ENCODE data around the gene RHBDD2. TPM values are rescaled to one million over a fixed set of nuclear protein-coding genes. Genes with fewer than 3 reads are reported as not detected.
A peak's percentile ranks its signal among the peaks of the same experiment; 100 is the strongest.
"Not testable (repeated sequence)": the region's sequence is repeated elsewhere in the genome, so short reads cannot be mapped to it uniquely, and the experiment has no call there.

Gene RHBDD2
- total and polyA plus RNA-seq, 4 donors: 13.6 to 65.0 (median 37.3) TPM

DNA sequence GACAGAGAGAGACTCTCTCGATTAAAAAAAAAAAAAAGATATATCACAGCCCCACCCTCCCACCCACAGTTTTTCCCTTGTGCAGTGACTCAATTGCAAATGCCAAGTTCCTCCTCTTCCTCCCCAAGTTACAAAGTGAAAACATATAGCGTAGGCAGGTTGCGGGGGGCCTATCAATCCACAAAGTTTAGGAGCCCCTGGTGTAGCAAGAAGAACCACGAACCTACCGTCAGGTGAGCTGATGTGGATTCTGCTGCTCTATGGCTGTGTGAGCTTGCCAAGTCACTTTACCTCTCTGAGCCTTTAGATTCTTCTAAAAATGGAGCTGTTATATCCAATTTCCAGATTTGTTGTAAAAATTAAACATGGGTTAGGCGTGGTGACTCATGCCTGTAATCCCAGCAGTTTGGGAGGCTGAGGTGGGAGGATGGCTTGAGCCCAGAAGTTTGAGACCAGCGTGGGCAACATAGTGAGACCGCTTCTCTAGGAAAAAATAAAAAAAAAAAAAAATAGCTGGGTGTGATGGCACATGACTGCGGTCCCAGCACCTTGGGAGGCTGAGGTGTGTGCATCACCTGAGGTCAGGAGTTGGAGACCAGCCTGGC, 8.2 kb upstream of the RHBDD2 start:
- H3K27ac ChIP-seq (ENCODE audit: low read depth in 1 of 2, low read length in 2 of 2): no peak overlapping the region
- H3K36me3 ChIP-seq (ENCODE audit: control insufficient read depth in 4 of 4, insufficient read depth in 3 of 4, low read depth in 1 of 4, low read length in 3 of 4): no peaks in the 10 kb centered on the region
- WGBS: 87% methylated on average over 9 of the region's 9 CpGs
- TF ChIP-seq GABPA (IDR thresholded peaks at IDR 0.05 in 1 of 2, conservative IDR thresholded peaks at IDR 0.05 in 1 of 2) (no peak), SP1 (IDR thresholded peaks at IDR 0.05) (no peak), FOXA2 (IDR thresholded peaks at IDR 0.05) (no peak), YY1 (IDR thresholded peaks at IDR 0.05) (no peak)
- no peaks in the 10 kb centered on the region for H3K27me3 ChIP-seq (ENCODE audit: control insufficient read depth in 4 of 4, insufficient read depth in 4 of 4, low read length in 3 of 4)
- H3K9me3 ChIP-seq (ENCODE audit: control insufficient read depth in 4 of 4, low read length in 3 of 4): no peaks in the 10 kb centered on the region
- no peak overlapping the region for H3K9ac ChIP-seq (ENCODE audit: low read depth in 1 of 2, low read length in 2 of 2)
- no peak for DNase-seq (ENCODE audit: low spot score)
- H3K4me3 ChIP-seq (ENCODE audit: low read depth in 1 of 3, low read length in 3 of 3): no peak overlapping the region
- peaks cover 0 to 7% (median 1%) of the 10 kb centered on the region in 4 donors for H3K4me1 ChIP-seq (ENCODE audit: control insufficient read depth in 4 of 4, insufficient read depth in 4 of 4, low read length in 3 of 4)

DNA sequence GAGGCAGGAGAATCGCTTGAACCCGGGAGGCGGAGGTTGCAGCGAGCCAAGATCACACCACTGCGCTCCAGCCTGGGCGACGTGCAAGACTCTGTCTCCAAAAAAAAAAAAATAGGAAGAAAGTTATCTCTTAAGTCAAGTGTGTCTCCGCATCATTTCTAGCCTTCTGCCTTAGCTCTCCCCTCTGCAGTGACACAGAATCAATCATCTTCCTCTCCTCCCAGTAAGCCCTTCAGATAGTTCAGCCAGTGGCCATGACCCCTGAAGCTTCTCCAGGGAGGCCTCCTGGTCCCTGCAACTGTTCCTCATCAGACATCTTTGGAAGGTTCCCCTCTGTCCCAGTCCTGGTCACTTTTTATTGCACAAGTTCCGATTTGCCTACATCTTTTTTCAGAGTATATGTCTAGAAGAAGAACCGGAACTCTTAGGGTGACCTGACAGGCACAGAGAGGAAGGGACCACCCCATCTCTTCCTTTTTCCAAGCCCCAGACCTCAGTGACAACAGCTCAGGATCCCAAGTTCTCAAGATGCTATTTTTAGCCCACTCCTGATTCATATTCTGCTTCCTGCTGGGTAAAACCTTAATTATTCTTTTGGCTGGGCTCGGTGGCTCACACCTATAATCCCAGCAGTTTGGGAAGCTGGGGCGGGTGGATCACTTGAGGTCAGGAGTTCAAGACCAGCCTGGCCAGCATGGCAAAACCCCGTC, 6.6 kb upstream of the RHBDD2 start:
- no peak overlapping the region for H3K4me3 ChIP-seq (ENCODE audit: low read depth in 1 of 3, low read length in 3 of 3)
- H3K36me3 ChIP-seq (ENCODE audit: control insufficient read depth in 4 of 4, insufficient read depth in 3 of 4, low read depth in 1 of 4, low read length in 3 of 4): no peaks in the 10 kb centered on the region
- WGBS: 69% methylated on average over 13 of the region's 13 CpGs
- no peak overlapping the region for H3K9ac ChIP-seq (ENCODE audit: low read depth in 1 of 2, low read length in 2 of 2)
- no peaks in the 10 kb centered on the region for H3K9me3 ChIP-seq (ENCODE audit: control insufficient read depth in 4 of 4, low read length in 3 of 4)
- no peaks in the 10 kb centered on the region for H3K4me1 ChIP-seq (ENCODE audit: control insufficient read depth in 4 of 4, insufficient read depth in 4 of 4, low read length in 3 of 4)
- H3K27me3 ChIP-seq (ENCODE audit: control insufficient read depth in 4 of 4, insufficient read depth in 4 of 4, low read length in 3 of 4): no peaks in the 10 kb centered on the region
- H3K27ac ChIP-seq (ENCODE audit: low read depth in 1 of 2, low read length in 2 of 2): peak overlapping the region; percentile 41 to 56
- TF ChIP-seq RXRA (IDR thresholded peaks at IDR 0.05) (peak; percentile 69 to 73), SP1 (IDR thresholded peaks at IDR 0.05) (peak; percentile 53), RAD21 (IDR thresholded peaks at IDR 0.05) (peak in 1 of 2 donors; percentile 33), GABPA (IDR thresholded peaks at IDR 0.05 in 1 of 2, conservative IDR thresholded peaks at IDR 0.05 in 1 of 2) (no peak), EGR1 (IDR thresholded peaks at IDR 0.05; ENCODE audit: low read depth in 2 of 2) (no peak), HNF4A (conservative IDR thresholded peaks at IDR 0.05) (no peak), NR2F2 (IDR thresholded peaks at IDR 0.05) (peak; percentile 94)
- TF ChIP-seq, protein P1, sequence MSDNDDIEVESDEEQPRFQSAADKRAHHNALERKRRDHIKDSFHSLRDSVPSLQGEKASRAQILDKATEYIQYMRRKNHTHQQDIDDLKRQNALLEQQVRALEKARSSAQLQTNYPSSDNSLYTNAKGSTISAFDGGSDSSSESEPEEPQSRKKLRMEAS (IDR thresholded peaks at IDR 0.05): no peak
- TF ChIP-seq, protein P2, sequence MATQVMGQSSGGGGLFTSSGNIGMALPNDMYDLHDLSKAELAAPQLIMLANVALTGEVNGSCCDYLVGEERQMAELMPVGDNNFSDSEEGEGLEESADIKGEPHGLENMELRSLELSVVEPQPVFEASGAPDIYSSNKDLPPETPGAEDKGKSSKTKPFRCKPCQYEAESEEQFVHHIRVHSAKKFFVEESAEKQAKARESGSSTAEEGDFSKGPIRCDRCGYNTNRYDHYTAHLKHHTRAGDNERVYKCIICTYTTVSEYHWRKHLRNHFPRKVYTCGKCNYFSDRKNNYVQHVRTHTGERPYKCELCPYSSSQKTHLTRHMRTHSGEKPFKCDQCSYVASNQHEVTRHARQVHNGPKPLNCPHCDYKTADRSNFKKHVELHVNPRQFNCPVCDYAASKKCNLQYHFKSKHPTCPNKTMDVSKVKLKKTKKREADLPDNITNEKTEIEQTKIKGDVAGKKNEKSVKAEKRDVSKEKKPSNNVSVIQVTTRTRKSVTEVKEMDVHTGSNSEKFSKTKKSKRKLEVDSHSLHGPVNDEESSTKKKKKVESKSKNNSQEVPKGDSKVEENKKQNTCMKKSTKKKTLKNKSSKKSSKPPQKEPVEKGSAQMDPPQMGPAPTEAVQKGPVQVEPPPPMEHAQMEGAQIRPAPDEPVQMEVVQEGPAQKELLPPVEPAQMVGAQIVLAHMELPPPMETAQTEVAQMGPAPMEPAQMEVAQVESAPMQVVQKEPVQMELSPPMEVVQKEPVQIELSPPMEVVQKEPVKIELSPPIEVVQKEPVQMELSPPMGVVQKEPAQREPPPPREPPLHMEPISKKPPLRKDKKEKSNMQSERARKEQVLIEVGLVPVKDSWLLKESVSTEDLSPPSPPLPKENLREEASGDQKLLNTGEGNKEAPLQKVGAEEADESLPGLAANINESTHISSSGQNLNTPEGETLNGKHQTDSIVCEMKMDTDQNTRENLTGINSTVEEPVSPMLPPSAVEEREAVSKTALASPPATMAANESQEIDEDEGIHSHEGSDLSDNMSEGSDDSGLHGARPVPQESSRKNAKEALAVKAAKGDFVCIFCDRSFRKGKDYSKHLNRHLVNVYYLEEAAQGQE (IDR thresholded peaks at IDR 0.05): no peak
- TF ChIP-seq, protein P3, sequence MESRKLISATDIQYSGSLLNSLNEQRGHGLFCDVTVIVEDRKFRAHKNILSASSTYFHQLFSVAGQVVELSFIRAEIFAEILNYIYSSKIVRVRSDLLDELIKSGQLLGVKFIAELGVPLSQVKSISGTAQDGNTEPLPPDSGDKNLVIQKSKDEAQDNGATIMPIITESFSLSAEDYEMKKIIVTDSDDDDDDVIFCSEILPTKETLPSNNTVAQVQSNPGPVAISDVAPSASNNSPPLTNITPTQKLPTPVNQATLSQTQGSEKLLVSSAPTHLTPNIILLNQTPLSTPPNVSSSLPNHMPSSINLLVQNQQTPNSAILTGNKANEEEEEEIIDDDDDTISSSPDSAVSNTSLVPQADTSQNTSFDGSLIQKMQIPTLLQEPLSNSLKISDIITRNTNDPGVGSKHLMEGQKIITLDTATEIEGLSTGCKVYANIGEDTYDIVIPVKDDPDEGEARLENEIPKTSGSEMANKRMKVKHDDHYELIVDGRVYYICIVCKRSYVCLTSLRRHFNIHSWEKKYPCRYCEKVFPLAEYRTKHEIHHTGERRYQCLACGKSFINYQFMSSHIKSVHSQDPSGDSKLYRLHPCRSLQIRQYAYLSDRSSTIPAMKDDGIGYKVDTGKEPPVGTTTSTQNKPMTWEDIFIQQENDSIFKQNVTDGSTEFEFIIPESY (IDR thresholded peaks at IDR 0.05): no peak
- DNase-seq (ENCODE audit: low spot score): no peak

DNA sequence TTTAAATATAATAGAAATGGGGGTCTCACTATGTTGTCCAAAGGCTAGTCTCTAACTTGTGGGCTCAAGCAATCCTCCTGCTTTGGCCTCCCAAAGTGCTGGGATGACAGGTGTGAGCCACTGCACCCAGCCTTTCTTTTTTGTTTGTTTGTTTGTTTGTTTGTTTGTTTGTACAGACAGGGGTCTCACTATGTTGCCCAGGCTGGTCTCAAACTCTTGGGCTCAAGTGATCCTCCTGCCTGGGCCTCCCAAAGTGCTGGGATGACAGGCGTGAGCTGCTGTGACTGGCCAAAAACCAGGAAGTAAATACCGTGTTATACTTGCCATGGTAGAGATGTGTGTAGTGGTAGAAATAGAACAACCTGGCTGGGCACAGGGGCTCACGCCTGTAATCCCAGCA, 4.7 kb upstream of the RHBDD2 start:
- DNase-seq (ENCODE audit: low spot score); H3K27me3 ChIP-seq (ENCODE audit: control insufficient read depth in 4 of 4, insufficient read depth in 4 of 4, low read length in 3 of 4); H3K4me1 ChIP-seq (ENCODE audit: control insufficient read depth in 4 of 4, insufficient read depth in 4 of 4, low read length in 3 of 4); H3K4me3 ChIP-seq (ENCODE audit: low read depth in 1 of 3, low read length in 3 of 3); H3K9me3 ChIP-seq (ENCODE audit: control insufficient read depth in 4 of 4, low read length in 3 of 4); H3K27ac ChIP-seq (ENCODE audit: low read depth in 1 of 2, low read length in 2 of 2); H3K36me3 ChIP-seq (ENCODE audit: control insufficient read depth in 4 of 4, insufficient read depth in 3 of 4, low read depth in 1 of 4, low read length in 3 of 4); H3K9ac ChIP-seq (ENCODE audit: low read depth in 1 of 2, low read length in 2 of 2): not testable (repeated sequence)
- WGBS: 87% methylated on average over 3 of the region's 3 CpGs

Data from liver (tissue), 9 donors.